ENCODE results near the gene CD200R1.

DNA sequence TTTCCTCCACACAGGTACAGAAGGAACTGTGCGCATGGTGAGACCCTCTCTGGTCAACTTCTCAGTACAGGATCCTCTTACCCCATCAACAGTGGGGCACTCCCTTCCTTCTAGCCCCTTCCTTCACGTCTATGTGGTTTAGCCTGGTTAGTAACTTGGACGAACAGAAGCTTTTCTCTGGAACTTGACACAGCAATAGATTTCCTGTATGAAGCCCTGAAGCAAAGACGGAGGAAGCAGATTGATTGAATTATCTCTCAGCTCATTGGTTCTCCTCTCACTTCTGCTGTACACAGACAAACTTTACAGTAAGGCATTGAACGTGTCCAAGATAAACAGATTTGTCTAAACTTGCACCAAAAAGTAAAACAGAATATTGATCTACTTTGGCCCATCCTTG, at the start of gene CD200R1:
- TF ChIP-seq POLR2A (IDR thresholded peaks at IDR 0.05) = no peak
- TF ChIP-seq, protein P1, sequence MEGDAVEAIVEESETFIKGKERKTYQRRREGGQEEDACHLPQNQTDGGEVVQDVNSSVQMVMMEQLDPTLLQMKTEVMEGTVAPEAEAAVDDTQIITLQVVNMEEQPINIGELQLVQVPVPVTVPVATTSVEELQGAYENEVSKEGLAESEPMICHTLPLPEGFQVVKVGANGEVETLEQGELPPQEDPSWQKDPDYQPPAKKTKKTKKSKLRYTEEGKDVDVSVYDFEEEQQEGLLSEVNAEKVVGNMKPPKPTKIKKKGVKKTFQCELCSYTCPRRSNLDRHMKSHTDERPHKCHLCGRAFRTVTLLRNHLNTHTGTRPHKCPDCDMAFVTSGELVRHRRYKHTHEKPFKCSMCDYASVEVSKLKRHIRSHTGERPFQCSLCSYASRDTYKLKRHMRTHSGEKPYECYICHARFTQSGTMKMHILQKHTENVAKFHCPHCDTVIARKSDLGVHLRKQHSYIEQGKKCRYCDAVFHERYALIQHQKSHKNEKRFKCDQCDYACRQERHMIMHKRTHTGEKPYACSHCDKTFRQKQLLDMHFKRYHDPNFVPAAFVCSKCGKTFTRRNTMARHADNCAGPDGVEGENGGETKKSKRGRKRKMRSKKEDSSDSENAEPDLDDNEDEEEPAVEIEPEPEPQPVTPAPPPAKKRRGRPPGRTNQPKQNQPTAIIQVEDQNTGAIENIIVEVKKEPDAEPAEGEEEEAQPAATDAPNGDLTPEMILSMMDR (IDR thresholded peaks at IDR 0.05) = no peak
